Nephron (organoid): ENCODE results near the gene JAZF1.
A peak's percentile ranks its signal among the peaks of the same experiment; 100 is the strongest.

Source experiments
- H3K27ac Mint-ChIP-seq, 3 experiments: 2 replicates each; pipeline ENCODE4 v1.8.0; 2020; ENCODE audit warnings: mixed read lengths in 3 of 3, mild to moderate bottlenecking in 2 of 3, moderate library complexity in 1 of 3
- H3K27me3 Mint-ChIP-seq: 2 replicates; pipeline ENCODE4 v1.8.0; 2021; ENCODE audit warnings: low read depth, mild to moderate bottlenecking, moderate library complexity, mixed read lengths
- H3K36me3 Mint-ChIP-seq: 2 replicates; pipeline ENCODE4 v1.8.0; 2020; ENCODE audit warnings: low read depth, mixed read lengths
- H3K4me1 Mint-ChIP-seq: 2 replicates; pipeline ENCODE4 v1.8.0; 2020; ENCODE audit warnings: mixed read lengths
- H3K4me3 Mint-ChIP-seq, 3 experiments: 2 replicates each; pipeline ENCODE4 v1.8.0; 2020; ENCODE audit warnings: mild to moderate bottlenecking in 3 of 3, mixed read lengths in 3 of 3, moderate library complexity in 2 of 3
- H3K9me3 Mint-ChIP-seq: 2 replicates; pipeline ENCODE4 v1.8.0; 2020; ENCODE audit warnings: mixed read lengths
- TF ChIP-seq, protein P1 (sequence below), 3 experiments: fragments of 200-600 bp; sonication (generic); IDR thresholded peaks; one replicate each; pipeline ENCODE4 v1.5.0; 2021; ENCODE audit warnings: antibody characterized with exemption in 3 of 3; ENCODE audit not compliant: unreplicated experiment in 3 of 3

JAZF1 gene

DNA sequence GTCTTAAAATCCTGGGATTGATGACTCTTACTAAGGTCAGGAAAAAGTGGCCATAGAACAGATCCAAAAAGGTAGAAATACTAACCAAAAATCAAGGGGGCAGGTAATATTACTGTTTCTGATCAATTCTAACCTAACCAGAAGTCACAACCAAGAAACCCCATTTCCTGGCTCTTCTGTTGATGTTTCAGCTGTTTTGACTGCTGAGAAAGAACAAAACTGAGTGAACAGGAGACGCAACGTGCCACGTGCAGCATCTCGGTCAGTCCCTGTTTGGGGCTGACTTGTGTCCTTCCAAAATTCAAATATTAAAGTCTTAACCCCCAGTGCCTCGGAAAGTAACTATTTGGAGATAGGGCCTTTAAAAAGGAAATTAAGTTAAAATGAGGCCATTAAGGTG, 56.8 kb downstream of the JAZF1 start:
- Mint-ChIP-seq H3K4me1 (peaks cover 21% of the 10 kb centered on the region), H3K27me3 (no peaks in the 10 kb centered on the region), H3K4me3 (no peak overlapping the region), H3K27ac (no peak overlapping the region), H3K36me3 (no peaks in the 10 kb centered on the region), H3K9me3 (no peaks in the 10 kb centered on the region)
- TF ChIP-seq, protein P1, sequence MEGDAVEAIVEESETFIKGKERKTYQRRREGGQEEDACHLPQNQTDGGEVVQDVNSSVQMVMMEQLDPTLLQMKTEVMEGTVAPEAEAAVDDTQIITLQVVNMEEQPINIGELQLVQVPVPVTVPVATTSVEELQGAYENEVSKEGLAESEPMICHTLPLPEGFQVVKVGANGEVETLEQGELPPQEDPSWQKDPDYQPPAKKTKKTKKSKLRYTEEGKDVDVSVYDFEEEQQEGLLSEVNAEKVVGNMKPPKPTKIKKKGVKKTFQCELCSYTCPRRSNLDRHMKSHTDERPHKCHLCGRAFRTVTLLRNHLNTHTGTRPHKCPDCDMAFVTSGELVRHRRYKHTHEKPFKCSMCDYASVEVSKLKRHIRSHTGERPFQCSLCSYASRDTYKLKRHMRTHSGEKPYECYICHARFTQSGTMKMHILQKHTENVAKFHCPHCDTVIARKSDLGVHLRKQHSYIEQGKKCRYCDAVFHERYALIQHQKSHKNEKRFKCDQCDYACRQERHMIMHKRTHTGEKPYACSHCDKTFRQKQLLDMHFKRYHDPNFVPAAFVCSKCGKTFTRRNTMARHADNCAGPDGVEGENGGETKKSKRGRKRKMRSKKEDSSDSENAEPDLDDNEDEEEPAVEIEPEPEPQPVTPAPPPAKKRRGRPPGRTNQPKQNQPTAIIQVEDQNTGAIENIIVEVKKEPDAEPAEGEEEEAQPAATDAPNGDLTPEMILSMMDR (IDR thresholded peaks at IDR 0.05; ENCODE audit: unreplicated experiment in 3 of 3) = no peak

DNA sequence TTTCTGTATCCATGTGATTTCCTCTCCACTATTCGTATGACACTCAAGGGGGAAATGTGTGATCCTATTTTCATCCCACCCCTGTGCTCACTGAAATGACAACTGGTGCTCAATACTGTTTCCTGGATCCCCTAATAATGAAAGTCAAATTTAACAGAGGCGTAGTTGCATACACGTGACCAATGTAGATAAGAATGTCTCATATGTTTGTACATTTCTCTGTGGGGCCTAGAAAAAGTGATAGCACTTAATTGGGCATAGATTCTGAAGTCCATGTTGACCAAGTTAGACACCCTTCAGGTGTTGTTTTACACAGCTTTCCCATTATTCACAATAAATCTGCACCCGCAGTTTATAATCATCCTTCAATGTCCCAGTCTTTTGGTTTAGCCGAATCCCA, 59.1 kb downstream of the JAZF1 start:
- TF ChIP-seq, protein P1 (IDR thresholded peaks at IDR 0.05; ENCODE audit: unreplicated experiment in 3 of 3) = no peak
- H3K4me3 Mint-ChIP-seq = no peak overlapping the region
- H3K27ac Mint-ChIP-seq = no peak overlapping the region
- peaks cover 18% of the 10 kb centered on the region for H3K4me1 Mint-ChIP-seq
- H3K27me3 Mint-ChIP-seq = no peaks in the 10 kb centered on the region
- H3K36me3 Mint-ChIP-seq = no peaks in the 10 kb centered on the region
- H3K9me3 Mint-ChIP-seq = no peaks in the 10 kb centered on the region

DNA sequence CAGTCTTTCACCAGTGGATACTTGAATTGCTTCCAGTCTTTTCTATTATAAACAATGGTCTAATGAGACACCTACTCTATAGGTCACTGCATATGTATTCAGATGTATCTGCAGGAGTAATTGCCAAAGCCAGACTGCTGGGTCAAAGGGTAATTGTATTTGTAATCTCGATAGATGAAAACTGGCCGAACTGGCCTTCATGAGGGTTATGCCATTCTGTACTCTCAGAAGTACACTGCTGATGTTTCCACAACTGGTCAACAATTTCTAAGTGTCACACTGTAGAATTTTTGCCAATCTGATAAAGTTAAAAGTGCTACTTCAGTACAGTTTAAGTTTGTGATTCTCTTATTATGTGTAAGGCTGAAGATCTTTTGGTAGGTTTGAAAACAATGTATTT, 64.6 kb downstream of the JAZF1 start:
- TF ChIP-seq, protein P1 (IDR thresholded peaks at IDR 0.05; ENCODE audit: unreplicated experiment in 3 of 3) = no peak
- Mint-ChIP-seq H3K27me3 (no peaks in the 10 kb centered on the region), H3K4me1 (peaks cover 26% of the 10 kb centered on the region)

DNA sequence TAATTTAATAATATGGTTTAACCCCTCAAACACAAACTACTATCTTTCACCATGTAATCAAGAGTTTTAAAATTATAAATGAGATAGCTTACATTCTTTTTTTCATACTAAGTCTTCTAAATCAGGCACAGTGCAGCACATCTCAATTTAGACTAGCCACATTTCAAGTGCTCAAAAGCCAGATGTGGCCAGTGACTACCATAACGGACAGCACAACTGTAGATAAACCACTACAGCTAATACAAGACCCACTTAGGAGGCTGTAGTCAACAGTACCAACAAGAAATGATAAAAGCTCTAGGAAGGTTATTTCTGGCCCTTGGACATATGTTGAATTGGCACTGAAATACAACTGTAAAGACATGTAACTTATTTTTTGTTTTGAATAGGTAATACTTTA, 65.3 kb downstream of the JAZF1 start:
- Mint-ChIP-seq H3K4me1 (peaks cover 26% of the 10 kb centered on the region), H3K27ac (no peak overlapping the region), H3K36me3 (no peaks in the 10 kb centered on the region), H3K9me3 (no peaks in the 10 kb centered on the region), H3K27me3 (no peaks in the 10 kb centered on the region), H3K4me3 (no peak overlapping the region)
- TF ChIP-seq, protein P1 (IDR thresholded peaks at IDR 0.05; ENCODE audit: unreplicated experiment in 3 of 3) = no peak

More for the DNA sequence above, 64.6 kb downstream of the JAZF1 start:
- H3K27ac Mint-ChIP-seq = no peak overlapping the region
- no peaks in the 10 kb centered on the region for H3K36me3 Mint-ChIP-seq
- H3K4me3 Mint-ChIP-seq = no peak overlapping the region
- H3K9me3 Mint-ChIP-seq = no peaks in the 10 kb centered on the region

DNA sequence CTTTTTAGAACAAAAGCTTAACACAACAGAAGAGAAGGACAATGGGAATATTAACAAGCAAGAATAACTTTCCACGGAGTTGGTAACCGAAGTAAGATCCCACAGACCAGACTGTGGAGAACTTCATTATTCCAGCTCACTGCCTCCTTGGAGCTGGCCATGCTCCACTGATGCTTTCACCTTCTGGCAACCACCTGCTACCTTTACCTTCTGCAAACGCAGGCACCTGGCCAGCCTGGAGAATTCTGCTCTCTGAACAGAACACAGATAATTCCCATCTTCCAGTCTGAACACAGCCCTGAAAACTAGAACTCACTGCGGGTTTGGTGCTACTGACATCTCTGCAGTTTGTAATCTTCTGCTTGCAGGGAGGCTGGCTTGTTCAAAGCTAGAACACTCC, 66.5 kb downstream of the JAZF1 start:
- H3K27ac Mint-ChIP-seq = no peak overlapping the region
- no peaks in the 10 kb centered on the region for H3K36me3 Mint-ChIP-seq
- H3K9me3 Mint-ChIP-seq = no peaks in the 10 kb centered on the region
- TF ChIP-seq, protein P1 (IDR thresholded peaks at IDR 0.05; ENCODE audit: unreplicated experiment in 3 of 3) = no peak
- peaks cover 30% of the 10 kb centered on the region for H3K4me1 Mint-ChIP-seq
- H3K27me3 Mint-ChIP-seq = no peaks in the 10 kb centered on the region
- no peak overlapping the region for H3K4me3 Mint-ChIP-seq

DNA sequence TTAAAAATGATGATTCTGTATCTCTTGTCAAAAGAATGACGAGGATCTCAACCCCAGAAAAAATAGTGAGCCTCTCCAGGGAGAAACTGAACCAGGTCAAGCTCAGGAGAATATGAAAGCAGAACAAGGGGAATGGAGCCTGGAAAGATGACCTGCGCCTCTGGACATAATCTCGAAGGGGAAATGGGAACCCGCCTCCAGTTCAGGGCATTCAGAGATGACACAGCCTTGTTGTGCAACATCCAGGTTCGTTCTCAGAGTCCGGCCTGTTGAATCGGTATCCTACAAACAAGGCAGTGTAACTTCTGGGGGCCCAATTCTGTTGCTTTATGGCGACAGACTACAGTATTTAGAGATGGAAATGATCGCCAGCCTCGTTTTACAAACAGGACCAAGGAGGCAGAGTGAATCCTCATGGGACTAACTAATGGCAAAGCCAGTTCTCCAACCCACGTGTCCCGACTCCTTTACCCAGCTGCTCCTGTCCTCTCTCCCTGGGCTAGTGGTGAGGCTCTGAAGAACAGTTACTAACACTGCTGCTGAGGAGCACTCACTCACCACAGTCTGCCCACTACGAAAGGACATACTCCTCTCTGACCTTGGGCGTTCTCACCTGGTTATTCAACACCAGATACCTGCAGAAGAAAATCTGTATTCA, 67.6 kb downstream of the JAZF1 start:
- Mint-ChIP-seq H3K27me3 (peaks cover 4% of the 10 kb centered on the region), H3K9me3 (no peaks in the 10 kb centered on the region), H3K36me3 (no peaks in the 10 kb centered on the region), H3K4me1 (peaks cover 40% of the 10 kb centered on the region), H3K27ac (peak overlapping the region; percentile 23 to 54 (median 46)), H3K4me3 (no peak overlapping the region)
- TF ChIP-seq, protein P1 (IDR thresholded peaks at IDR 0.05; ENCODE audit: unreplicated experiment in 3 of 3) = no peak
